SU-DHL-6 (cell line): ENCODE measurements around the gene OSBPL6.

Experiments used
- H2AFZ ChIP-seq: fragments of 200-600 bp; sonication (generic); 2 replicates; pipeline ENCODE4 v1.6.1; 2014; ENCODE audit warnings: low read depth, mild to moderate bottlenecking, moderate library complexity, mixed read lengths, antibody characterized with exemption, low read length; ENCODE audit not compliant: severe bottlenecking
- H3F3A ChIP-seq: fragments of 200-600 bp; shearing (Covaris generic); 2 replicates; pipeline ENCODE4 v1.6.0; 2016; ENCODE audit warnings: antibody characterized with exemption, mild to moderate bottlenecking; ENCODE audit not compliant: insufficient read depth
- H3K27ac ChIP-seq: fragments of 200-600 bp; sonication (generic); 2 replicates; pipeline ENCODE4 v1.5.1; 2016; ENCODE audit warnings: low read depth, mild to moderate bottlenecking, low read length, moderate library complexity, mixed read lengths
- H3K27me3 ChIP-seq: fragments of 200-600 bp; sonication (generic), shearing (Covaris generic); 2 replicates; pipeline ENCODE4 v1.6.0; 2014; ENCODE audit warnings: mild to moderate bottlenecking, low read length
- H3K36me3 ChIP-seq: fragments of 200-600 bp; sonication (generic); 2 replicates; pipeline ENCODE4 v1.6.1; 2014; ENCODE audit warnings: mild to moderate bottlenecking, low read length, mixed read lengths
- H3K4me2 ChIP-seq: fragments of 300-600, 200-600 bp; shearing (Covaris generic), sonication (generic); 2 replicates; pipeline ENCODE4 v1.6.0; 2014; ENCODE audit warnings: low read length, low read depth, mild to moderate bottlenecking; ENCODE audit not compliant: poor library complexity, severe bottlenecking
- H3K4me3 ChIP-seq: fragments of 200-600 bp; sonication (generic); 2 replicates; pipeline ENCODE4 v1.5.1; 2014; ENCODE audit warnings: antibody characterized with exemption, low read length, mild to moderate bottlenecking, mixed read lengths; ENCODE audit not compliant: insufficient read depth, poor library complexity, severe bottlenecking
- H3K79me2 ChIP-seq: fragments of 200-600 bp; sonication (generic); 2 replicates; pipeline ENCODE4 v1.6.1; 2014; ENCODE audit warnings: mild to moderate bottlenecking, low read length, moderate library complexity; ENCODE audit not compliant: insufficient read depth
- H3K9ac ChIP-seq: fragments of 200-600 bp; sonication (generic); 2 replicates; pipeline ENCODE4 v1.7.0; 2014; ENCODE audit warnings: mild to moderate bottlenecking, low read length
- H3K9me2 ChIP-seq: fragments of 200-600 bp; sonication (generic); replicated peaks from 2 replicates; pipeline ENCODE4 v1.6.1; 2014; ENCODE audit warnings: low read length; ENCODE audit not compliant: insufficient read depth
- H3K9me3 ChIP-seq: fragments of 200-600 bp; sonication (generic); 2 replicates; pipeline ENCODE4 v1.6.1; 2014; ENCODE audit warnings: low read length, mixed read lengths; ENCODE audit not compliant: insufficient read depth
- H4K20me1 ChIP-seq: fragments of 200-600 bp; sonication (generic); 2 replicates; pipeline ENCODE4 v1.6.1; 2014; ENCODE audit warnings: low read depth, mild to moderate bottlenecking, antibody characterized with exemption, low read length, moderate library complexity, mixed read lengths
- EZH2phosphoT487 ChIP-seq: fragments of 200-600 bp; sonication (generic), shearing (Covaris generic); conservative IDR thresholded peaks from 2 replicates; pipeline ENCODE4 v1.6.1; 2018; ENCODE audit warnings: mild to moderate bottlenecking, antibody characterized with exemption, low read length, moderate library complexity, mixed read lengths
- TF ChIP-seq, protein P1 (sequence below): fragments of 200-600 bp; sonication (generic); IDR thresholded peaks from one replicate; pipeline ENCODE4 v1.5.1; 2017; ENCODE audit warnings: antibody characterized with exemption, mild to moderate bottlenecking, low read length, moderate library complexity; ENCODE audit not compliant: insufficient read depth, poor library complexity, severe bottlenecking

The OSBPL6 gene

DNA sequence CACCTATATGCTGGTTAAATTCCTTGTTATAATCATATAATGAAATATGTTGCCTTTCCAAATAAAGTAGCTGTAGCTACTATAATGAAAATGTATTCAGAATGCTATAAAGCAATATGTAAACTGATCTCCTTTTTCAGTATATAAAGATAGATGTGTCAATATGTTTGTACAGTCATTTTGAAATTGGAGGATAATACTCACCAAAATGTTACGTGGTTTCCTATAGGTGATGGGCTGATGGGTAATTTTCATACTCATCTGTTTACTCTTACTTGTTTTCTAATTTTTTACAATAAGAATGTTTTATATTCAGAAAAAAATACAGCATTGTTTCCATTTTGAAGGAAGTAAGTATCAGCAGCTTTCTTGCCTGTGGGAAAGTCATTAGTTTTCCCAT is 186.5 kb downstream of the OSBPL6 start:
- H3K79me2 ChIP-seq: no peaks in the 10 kb centered on the region
- no peaks in the 10 kb centered on the region for H3F3A ChIP-seq
- H3K36me3 ChIP-seq: no peaks in the 10 kb centered on the region
- H3K9me3 ChIP-seq: no peaks in the 10 kb centered on the region
- no peak overlapping the region for H3K9ac ChIP-seq
- H2AFZ ChIP-seq: no peak overlapping the region
- H3K9me2 ChIP-seq: no peaks in the 10 kb centered on the region
- H3K27ac ChIP-seq: no peak overlapping the region
- H3K4me2 ChIP-seq: no peak overlapping the region
- no peak for TF ChIP-seq EZH2phosphoT487
- TF ChIP-seq, protein P1, sequence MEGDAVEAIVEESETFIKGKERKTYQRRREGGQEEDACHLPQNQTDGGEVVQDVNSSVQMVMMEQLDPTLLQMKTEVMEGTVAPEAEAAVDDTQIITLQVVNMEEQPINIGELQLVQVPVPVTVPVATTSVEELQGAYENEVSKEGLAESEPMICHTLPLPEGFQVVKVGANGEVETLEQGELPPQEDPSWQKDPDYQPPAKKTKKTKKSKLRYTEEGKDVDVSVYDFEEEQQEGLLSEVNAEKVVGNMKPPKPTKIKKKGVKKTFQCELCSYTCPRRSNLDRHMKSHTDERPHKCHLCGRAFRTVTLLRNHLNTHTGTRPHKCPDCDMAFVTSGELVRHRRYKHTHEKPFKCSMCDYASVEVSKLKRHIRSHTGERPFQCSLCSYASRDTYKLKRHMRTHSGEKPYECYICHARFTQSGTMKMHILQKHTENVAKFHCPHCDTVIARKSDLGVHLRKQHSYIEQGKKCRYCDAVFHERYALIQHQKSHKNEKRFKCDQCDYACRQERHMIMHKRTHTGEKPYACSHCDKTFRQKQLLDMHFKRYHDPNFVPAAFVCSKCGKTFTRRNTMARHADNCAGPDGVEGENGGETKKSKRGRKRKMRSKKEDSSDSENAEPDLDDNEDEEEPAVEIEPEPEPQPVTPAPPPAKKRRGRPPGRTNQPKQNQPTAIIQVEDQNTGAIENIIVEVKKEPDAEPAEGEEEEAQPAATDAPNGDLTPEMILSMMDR: no peak
- H3K27me3 ChIP-seq: no peaks in the 10 kb centered on the region
- H3K4me3 ChIP-seq: no peak overlapping the region
- no peaks in the 10 kb centered on the region for H4K20me1 ChIP-seq

DNA sequence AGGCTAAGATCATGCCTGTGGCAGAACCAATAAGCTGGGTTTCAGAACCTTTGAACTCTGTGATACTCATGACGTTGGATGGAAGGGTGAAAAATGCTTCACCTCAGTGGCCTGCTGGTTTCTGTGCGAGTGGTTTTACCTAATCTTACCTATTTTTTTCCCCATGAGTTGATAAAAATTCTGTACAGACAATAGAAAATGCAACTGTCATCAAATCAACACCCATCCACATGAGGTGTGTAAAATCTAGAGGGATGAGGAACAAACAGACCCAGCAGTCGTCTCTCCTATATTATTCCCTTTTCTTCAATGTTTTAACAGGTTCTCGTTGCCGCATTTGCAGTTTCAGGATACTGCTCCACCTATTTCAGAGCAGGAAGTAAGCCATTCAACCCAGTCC is 189.4 kb downstream of the OSBPL6 start:
- no peak overlapping the region for H2AFZ ChIP-seq
- no peak overlapping the region for H3K27ac ChIP-seq
- H3K9me3 ChIP-seq: no peaks in the 10 kb centered on the region
- no peaks in the 10 kb centered on the region for H3K27me3 ChIP-seq
- no peaks in the 10 kb centered on the region for H3K79me2 ChIP-seq
- H3K9ac ChIP-seq: no peak overlapping the region
- TF ChIP-seq EZH2phosphoT487: no peak
- TF ChIP-seq, protein P1: no peak
- H3K9me2 ChIP-seq: no peaks in the 10 kb centered on the region
- no peak overlapping the region for H3K4me3 ChIP-seq
- no peak overlapping the region for H3K4me2 ChIP-seq
- H3K36me3 ChIP-seq: no peaks in the 10 kb centered on the region
- no peaks in the 10 kb centered on the region for H3F3A ChIP-seq
- no peaks in the 10 kb centered on the region for H4K20me1 ChIP-seq

DNA sequence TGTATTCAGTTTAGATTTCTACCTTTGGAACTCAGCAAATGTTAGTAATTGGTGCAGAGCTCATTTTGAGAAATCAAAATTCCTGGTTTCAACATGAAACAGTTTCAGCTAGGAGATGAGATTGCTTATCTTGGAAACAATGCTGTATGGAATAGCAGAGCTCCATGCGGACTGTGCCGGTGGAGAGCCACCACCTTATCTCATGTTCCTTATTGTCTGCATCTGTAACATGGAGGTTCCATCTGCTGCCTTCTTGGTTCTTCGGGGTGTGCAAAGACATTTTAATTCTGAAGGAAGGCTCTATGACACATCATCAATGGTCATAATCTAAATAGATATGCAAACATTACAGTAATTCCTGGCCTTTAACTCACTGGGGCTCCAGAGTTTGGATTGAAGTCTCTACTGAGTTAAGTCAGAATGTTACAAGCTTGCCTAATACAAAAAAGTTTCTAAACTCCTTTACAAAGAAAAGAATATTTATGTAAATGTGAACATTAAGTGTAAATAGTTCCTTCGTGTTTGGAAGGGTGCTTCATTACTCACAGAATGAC is 191.4 kb downstream of the OSBPL6 start:
- TF ChIP-seq, protein P1: no peak
- no peak for TF ChIP-seq EZH2phosphoT487
- Histone ChIP-seq H2AFZ (no peak overlapping the region), H3K4me3 (no peak overlapping the region), H3K9me3 (no peaks in the 10 kb centered on the region), H3K27ac (no peak overlapping the region), H3K79me2 (no peaks in the 10 kb centered on the region), H4K20me1 (no peaks in the 10 kb centered on the region), H3K9ac (no peak overlapping the region), H3K9me2 (no peaks in the 10 kb centered on the region), H3K36me3 (no peaks in the 10 kb centered on the region), H3F3A (no peaks in the 10 kb centered on the region), H3K27me3 (no peaks in the 10 kb centered on the region), H3K4me2 (no peak overlapping the region)
